Amygdala (tissue), 56 donors: ENCODE results near the gene MMP24.
A peak's percentile ranks its signal among the peaks of the same experiment; 100 is the strongest.

Experiments used
- DNase-seq, 56 donors: peaks; one replicate each; lab custom pipeline; 2025; lab: John Stamatoyannopoulos, UW

The MMP24 gene

GRCh38 chr20:35275741-35276251, 49.3 kb downstream of the MMP24 start:
- no peak for DNase-seq

DNA sequence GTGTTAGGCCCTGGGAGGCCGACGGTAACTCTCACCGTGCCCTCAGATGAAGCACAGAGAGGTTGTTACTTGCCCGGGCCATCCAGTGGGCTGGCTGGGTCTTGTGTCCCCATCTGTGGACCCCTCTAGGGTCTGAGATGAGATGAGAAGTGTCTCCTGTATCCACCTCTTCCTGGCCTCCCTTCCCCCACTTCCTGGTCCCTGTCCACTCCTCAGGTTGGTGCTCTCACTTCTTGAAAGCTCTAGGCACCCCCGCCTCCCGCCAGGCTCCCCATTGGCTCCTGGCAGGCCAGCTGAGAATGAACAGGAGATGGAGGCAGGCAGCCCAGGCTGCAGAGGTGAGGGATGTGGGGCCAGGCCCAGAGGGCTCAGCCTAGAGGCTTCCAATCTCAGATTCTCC, 49.9 kb downstream of the MMP24 start:
- no peak for DNase-seq

DNA sequence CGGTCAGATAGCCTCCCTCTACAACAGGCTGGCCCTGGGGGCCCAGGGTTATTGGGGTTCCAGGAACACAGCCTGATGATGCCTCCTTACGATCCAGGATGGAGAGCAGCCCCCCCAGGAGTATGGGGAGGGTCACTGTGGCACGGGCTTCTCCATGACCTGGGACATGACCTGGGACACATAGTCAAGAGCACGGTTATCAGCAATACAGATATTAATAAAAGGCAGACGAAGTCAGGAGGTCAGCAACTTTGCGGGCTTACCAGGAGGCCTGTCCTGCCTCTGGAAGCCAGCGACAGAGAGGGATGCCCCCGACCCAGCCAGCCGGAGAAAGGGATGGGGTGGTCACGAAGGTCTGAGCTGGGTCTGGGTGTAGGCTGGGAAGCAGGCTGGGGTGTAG, 50.6 kb downstream of the MMP24 start:
- DNase-seq = no peak

- DNase-seq = peak in 54 of 56 donors; percentile 39 to 91 (median 74)
Measured at GRCh38 chr20:35277531-35278395, 51.3 kb downstream of the MMP24 start, which contains the start of gene MMP24OS. MMP24OS (minus strand) TSS chr20:35278122; CDS start chr20:35277929, 193 bp downstream.

DNA sequence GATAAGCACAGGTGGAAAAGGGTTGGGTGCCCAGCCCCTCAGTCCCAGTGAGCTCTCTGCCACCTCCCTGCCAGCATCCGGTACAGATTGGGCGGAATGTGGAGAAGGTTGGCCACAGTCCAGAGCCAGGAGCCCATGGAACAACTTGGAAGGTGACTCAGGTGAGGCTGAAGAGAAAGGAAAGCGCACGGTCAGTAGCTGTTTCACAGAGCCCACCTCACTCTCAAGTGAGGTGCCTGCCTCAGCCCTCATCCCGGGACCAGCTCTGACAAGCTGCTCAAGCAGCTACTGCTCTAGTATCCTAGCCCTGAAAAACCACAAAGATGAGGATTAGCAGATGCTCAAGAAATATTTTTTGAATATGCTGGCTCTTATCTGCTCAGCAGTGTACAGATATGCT, 52.5 kb downstream of the MMP24 start:
- DNase-seq = no peak

DNA sequence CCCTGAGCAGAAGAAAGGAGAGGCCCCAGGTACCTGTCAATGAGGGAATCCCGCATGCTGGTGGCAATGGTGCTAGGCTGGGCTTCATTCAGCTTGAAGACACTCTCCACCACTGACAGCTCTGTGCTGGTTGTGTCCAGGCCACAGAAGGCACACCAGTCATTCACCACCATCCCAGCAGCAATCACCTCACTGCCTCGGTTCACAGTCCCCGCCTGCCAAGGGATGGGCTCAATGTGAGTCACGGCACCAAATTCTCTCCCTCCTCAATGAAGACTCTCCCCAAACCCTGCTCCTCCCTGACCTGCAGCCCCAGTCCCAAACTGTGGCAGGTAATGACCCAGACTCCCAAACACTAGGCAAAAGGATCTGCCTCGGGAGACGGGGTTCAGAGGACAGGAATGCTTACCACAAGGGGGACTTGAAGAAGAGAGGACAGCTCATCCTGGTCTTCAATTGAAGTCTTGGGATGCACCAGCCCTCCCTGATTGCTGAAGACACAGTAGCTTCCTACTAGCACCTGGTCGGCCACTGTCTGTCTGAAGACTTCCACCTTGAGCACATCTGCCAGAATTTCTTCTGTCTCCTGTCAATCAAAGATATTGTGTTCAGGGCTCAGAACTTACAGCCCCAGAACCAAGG, 53.2 kb downstream of the MMP24 start:
- DNase-seq = no peak

GRCh38 chr20:35280523-35280922, 54.0 kb downstream of the MMP24 start:
- no peak for DNase-seq

- DNase-seq = no peak
Measured at GRCh38 chr20:35281506-35282101, 55.1 kb downstream of the MMP24 start.

- DNase-seq = peak in 1 of 56 donors; percentile 38
Measured at GRCh38 chr20:35283441-35284266, 57.2 kb downstream of the MMP24 start.

GRCh38 chr20:35284267-35284991, 57.9 kb downstream of the MMP24 start, which contains the start of gene EIF6:
EIF6 (minus strand) TSS chr20:35284772; CDS start chr20:35284487, 285 bp downstream.
- peak in 54 of 56 donors; percentile 18 to 81 (median 65) for DNase-seq

GRCh38 chr20:35284992-35285805, 58.7 kb downstream of the MMP24 start:
- DNase-seq = peak in 3 of 56 donors; percentile 37 to 50 (median 41)

GRCh38 chr20:35285806-35286076, 59.3 kb downstream of the MMP24 start:
- DNase-seq = no peak

GRCh38 chr20:35286077-35286898, 59.8 kb downstream of the MMP24 start:
- DNase-seq = no peak

DNA sequence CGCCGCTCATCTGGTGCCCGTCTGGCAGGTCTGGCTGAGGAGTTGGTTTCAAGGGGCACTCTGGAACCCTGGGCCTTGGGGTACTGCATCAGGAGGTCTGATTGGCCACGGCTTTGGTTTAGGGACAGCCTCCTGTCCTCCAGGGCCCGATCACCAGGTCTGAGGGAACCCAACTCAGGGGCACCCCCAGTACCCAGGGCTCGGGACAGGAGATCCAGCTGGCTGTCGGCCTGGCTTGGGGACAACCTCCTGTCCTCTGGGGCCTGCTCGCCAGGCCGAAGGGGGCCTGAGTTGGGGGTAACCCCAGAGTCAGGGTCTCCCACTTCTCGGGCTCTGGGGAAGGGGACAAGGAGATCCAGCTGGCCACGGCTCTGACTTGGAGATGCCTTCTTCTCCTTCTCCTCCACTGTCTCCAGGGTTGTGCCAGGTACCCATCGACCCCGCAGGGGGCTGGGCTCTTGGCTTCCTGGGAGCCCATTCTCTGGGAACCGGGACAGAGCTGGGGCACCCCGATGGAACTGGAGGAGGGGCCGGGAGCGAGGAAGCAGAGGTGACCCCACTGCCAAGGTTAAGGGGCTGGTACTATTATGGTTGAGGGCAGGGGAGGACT, 60.5 kb downstream of the MMP24 start:
- no peak for DNase-seq

DNA sequence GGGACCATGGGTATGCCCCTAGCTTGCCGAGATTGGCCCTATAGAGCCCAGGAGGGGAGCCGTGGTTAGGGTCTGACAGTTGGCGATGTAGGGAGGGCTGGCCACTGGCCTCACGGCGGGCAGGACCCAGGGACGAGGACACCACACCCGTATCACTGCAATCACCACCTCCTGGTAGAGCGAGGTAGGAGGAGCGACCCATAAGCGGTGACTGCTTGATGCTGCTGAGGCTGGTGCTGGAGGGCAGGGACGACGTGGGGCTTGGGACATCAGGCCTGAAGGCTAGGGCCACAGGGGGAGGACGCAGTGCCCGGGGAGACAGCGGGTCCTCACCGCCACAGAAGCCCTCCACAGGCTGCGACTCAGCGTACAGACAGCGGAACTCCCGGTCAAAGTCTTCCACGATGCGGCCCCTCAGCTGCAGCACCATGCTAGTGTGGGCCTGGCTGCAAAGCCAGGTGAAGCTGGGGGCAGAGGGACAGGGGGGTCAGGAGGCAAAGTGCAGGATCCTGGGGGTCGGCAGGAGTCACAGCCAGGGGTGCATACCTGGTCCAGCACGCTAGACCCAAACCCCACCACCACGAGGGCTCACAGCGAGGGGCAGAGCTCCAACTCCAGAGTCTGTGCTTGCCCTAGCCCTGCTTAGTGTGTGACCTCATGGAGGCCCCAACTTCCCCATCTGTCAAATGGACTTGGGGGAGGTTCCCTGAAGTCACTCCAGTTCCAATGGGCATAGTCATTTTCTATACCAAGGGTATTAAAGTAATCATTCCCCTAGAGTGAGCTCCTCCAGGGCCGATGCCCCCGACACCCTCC, 61.2 kb downstream of the MMP24 start:
- DNase-seq = no peak

DNA sequence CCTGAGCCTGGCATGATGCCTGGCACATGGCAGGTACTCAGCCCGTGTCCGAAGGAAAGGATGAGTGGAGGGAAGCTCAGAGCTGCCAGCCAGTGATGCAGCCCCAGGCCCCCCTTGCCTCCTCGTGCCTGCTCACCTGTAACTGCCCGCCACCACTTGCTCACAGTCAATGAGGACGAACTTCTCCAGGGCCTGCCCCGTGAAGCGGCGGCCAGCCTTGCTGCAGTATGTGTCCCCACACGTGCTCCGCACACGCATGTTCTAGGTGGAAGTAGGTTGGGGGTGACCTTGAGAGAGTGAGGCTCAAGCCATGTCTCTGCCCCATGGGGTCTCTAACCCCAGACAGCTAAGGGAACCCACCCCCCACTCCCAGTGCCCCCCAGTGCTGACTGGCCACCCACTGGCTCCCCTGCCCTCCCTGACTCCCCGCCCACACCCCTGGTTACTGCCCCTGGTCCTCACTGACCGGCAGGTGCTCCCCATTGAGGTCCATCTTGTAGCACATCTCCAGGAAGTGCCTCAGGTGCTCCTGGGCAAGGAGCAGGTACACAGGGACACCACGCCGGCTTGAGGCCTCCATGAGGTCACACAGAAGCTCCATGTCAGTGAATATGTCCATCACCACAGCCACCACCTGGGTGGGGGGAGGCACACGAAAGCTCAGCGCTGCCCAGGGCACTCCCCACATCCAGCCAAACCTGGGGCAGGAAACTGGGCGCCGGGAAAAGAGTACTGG, 62.0 kb downstream of the MMP24 start:
- no peak for DNase-seq
